DOHH2 (cell line): Measurements from ENCODE around the gene PRKCH.
A peak's percentile ranks its signal among the peaks of the same experiment; 100 is the strongest.

Experiments used
- H3F3A ChIP-seq: fragments of 200-600 bp; sonication (generic), shearing (Covaris generic); 2 replicates; pipeline ENCODE4 v1.6.0; 2016; ENCODE audit warnings: antibody characterized with exemption, mild to moderate bottlenecking; ENCODE audit not compliant: control insufficient read depth, insufficient read depth
- H3K27ac ChIP-seq: fragments of 200-600 bp; sonication (generic); 2 replicates; pipeline ENCODE4 v1.5.1; 2014; ENCODE audit warnings: low read depth, mild to moderate bottlenecking, low read length, moderate library complexity
- H3K27me3 ChIP-seq: fragments of 200-600 bp; sonication (generic); 2 replicates; pipeline ENCODE4 v1.6.1; 2014; ENCODE audit warnings: mild to moderate bottlenecking, low read length, mixed read lengths; ENCODE audit not compliant: control insufficient read depth
- H3K36me3 ChIP-seq: fragments of 200-600 bp; sonication (generic); 2 replicates; pipeline ENCODE4 v1.6.1; 2014; ENCODE audit warnings: mild to moderate bottlenecking, low read length, moderate library complexity, mixed read lengths; ENCODE audit not compliant: control insufficient read depth
- H3K4me1 ChIP-seq: fragments of 200-600 bp; sonication (generic); 2 replicates; pipeline ENCODE4 v1.6.1; 2014; ENCODE audit warnings: mild to moderate bottlenecking, low read length, mixed read lengths; ENCODE audit not compliant: control insufficient read depth
- H3K4me2 ChIP-seq: fragments of 200-600 bp; sonication (generic); 2 replicates; pipeline ENCODE4 v1.6.0; 2014; ENCODE audit warnings: mild to moderate bottlenecking, low read length, moderate library complexity
- H3K4me3 ChIP-seq: fragments of 200-600 bp; sonication (generic); 2 replicates; pipeline ENCODE4 v1.5.1; 2014; ENCODE audit warnings: mild to moderate bottlenecking, low read length, mixed read lengths
- H3K79me2 ChIP-seq: fragments of 200-600 bp; sonication (generic); 2 replicates; pipeline ENCODE4 v1.6.1; 2014; ENCODE audit warnings: mild to moderate bottlenecking, low read length, mixed read lengths; ENCODE audit not compliant: control insufficient read depth
- H3K9me2 ChIP-seq: fragments of 200-600 bp; sonication (generic); replicated peaks from 2 replicates; pipeline ENCODE4 v1.6.1; 2014; ENCODE audit warnings: mild to moderate bottlenecking, low read length, mixed read lengths; ENCODE audit not compliant: control insufficient read depth
- H3K9me3 ChIP-seq: fragments of 200-600 bp; sonication (generic); 2 replicates; pipeline ENCODE4 v1.6.1; 2014; ENCODE audit warnings: antibody characterized with exemption, low read length, mixed read lengths; ENCODE audit not compliant: control insufficient read depth, insufficient read depth
- H4K20me1 ChIP-seq: fragments of 200-600 bp; sonication (generic); 2 replicates; pipeline ENCODE4 v1.6.0; 2014; ENCODE audit warnings: low read depth, mild to moderate bottlenecking, antibody characterized with exemption, low read length, moderate library complexity; ENCODE audit not compliant: control insufficient read depth, insufficient read depth
- CTCF ChIP-seq: fragments of 200-600 bp; sonication (generic); IDR thresholded peaks from one replicate; pipeline ENCODE4 v1.5.1; 2014; ENCODE audit warnings: antibody characterized with exemption, mild to moderate bottlenecking, low read depth, low read length; ENCODE audit not compliant: poor library complexity, severe bottlenecking
- EZH2phosphoT487 ChIP-seq: fragments of 200-600 bp; sonication (generic); IDR thresholded peaks from 2 replicates; pipeline ENCODE4 v1.6.1; 2017; ENCODE audit warnings: borderline replicate concordance, mild to moderate bottlenecking, antibody characterized with exemption, low read length, moderate library complexity, mixed read lengths

The PRKCH gene

GRCh38 chr14:61596990-61597389, 275.6 kb downstream of the PRKCH start:
- peak overlapping the region; percentile 10 for H3K4me2 ChIP-seq
- no peaks in the 10 kb centered on the region for H3K27me3 ChIP-seq
- H3F3A ChIP-seq = no peaks in the 10 kb centered on the region
- H3K4me1 ChIP-seq = peaks cover 52% of the 10 kb centered on the region
- H3K9me3 ChIP-seq = no peaks in the 10 kb centered on the region
- TF ChIP-seq EZH2phosphoT487 = no peak
- TF ChIP-seq CTCF = no peak
- H3K27ac ChIP-seq = no peak overlapping the region
- H3K79me2 ChIP-seq = no peaks in the 10 kb centered on the region
- no peaks in the 10 kb centered on the region for H4K20me1 ChIP-seq
- no peaks in the 10 kb centered on the region for H3K9me2 ChIP-seq
- no peaks in the 10 kb centered on the region for H3K36me3 ChIP-seq
- H3K4me3 ChIP-seq = no peak overlapping the region

GRCh38 chr14:61598980-61599379, 277.6 kb downstream of the PRKCH start:
- no peak overlapping the region for H3K27ac ChIP-seq
- no peaks in the 10 kb centered on the region for H3K79me2 ChIP-seq
- H3K36me3 ChIP-seq = no peaks in the 10 kb centered on the region
- H3K4me1 ChIP-seq = peaks cover 71% of the 10 kb centered on the region
- H4K20me1 ChIP-seq = no peaks in the 10 kb centered on the region
- H3K9me3 ChIP-seq = no peaks in the 10 kb centered on the region
- no peaks in the 10 kb centered on the region for H3F3A ChIP-seq
- H3K27me3 ChIP-seq = no peaks in the 10 kb centered on the region
- no peak for TF ChIP-seq CTCF
- TF ChIP-seq EZH2phosphoT487 = no peak
- peak overlapping the region; percentile 14 for H3K4me3 ChIP-seq
- H3K9me2 ChIP-seq = no peaks in the 10 kb centered on the region
- H3K4me2 ChIP-seq = peak overlapping the region; percentile 52

- H3K9me3 ChIP-seq = no peaks in the 10 kb centered on the region
- peak overlapping the region; percentile 9 for H3K4me2 ChIP-seq
- H3K4me1 ChIP-seq = peaks cover 67% of the 10 kb centered on the region
- no peaks in the 10 kb centered on the region for H3F3A ChIP-seq
- no peaks in the 10 kb centered on the region for H4K20me1 ChIP-seq
- no peaks in the 10 kb centered on the region for H3K79me2 ChIP-seq
- no peak overlapping the region for H3K27ac ChIP-seq
- H3K4me3 ChIP-seq = no peak overlapping the region
- TF ChIP-seq EZH2phosphoT487 (no peak), CTCF (no peak)
- no peaks in the 10 kb centered on the region for H3K36me3 ChIP-seq
- H3K9me2 ChIP-seq = no peaks in the 10 kb centered on the region
- H3K27me3 ChIP-seq = no peaks in the 10 kb centered on the region
Measured at GRCh38 chr14:61599942-61600341, 278.6 kb downstream of the PRKCH start.
